ENCODE results near the gene GPR15.

DNA sequence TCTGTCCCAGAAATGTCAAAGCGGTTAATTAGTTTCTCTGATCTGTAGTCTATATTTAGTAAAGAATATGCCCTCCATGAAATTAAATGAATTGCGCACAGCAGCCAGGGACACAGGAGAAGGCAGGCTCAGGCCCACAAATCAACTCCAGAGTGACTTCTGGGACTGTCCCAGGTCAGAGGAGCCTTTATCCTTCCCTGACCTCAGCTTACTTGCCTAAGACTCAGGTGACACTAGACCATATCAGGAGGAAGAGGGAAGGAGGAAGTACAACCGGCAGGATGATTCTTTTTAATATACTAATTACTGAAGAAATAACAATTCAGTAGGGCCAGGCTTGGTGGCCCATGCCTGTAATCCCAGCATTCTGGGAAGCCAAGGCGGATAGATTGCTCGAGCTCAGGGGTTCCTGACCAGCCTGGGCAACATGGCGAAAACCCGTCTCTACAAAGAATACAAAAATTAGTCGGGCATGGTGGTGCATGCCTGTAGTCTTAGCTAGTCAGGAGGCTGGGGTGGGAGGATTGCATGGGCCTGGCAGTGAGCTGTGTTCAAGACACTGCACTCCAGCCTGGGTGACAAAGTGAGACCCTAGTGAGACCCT, 1.8 kb upstream of the GPR15 start:
- TF ChIP-seq, protein P1, sequence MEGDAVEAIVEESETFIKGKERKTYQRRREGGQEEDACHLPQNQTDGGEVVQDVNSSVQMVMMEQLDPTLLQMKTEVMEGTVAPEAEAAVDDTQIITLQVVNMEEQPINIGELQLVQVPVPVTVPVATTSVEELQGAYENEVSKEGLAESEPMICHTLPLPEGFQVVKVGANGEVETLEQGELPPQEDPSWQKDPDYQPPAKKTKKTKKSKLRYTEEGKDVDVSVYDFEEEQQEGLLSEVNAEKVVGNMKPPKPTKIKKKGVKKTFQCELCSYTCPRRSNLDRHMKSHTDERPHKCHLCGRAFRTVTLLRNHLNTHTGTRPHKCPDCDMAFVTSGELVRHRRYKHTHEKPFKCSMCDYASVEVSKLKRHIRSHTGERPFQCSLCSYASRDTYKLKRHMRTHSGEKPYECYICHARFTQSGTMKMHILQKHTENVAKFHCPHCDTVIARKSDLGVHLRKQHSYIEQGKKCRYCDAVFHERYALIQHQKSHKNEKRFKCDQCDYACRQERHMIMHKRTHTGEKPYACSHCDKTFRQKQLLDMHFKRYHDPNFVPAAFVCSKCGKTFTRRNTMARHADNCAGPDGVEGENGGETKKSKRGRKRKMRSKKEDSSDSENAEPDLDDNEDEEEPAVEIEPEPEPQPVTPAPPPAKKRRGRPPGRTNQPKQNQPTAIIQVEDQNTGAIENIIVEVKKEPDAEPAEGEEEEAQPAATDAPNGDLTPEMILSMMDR (conservative IDR thresholded peaks at IDR 0.05) = no peak
- no peak for TF ChIP-seq EZH2 (IDR thresholded peaks at IDR 0.05; ENCODE audit: low read depth)

Measured in PC-9 (cell line).